SU-DHL-6 (cell line): ENCODE data around the gene PGF.

Experiments
- CTCF ChIP-seq: fragments of 200-600 bp; sonication (generic); IDR thresholded peaks from one replicate; pipeline ENCODE4 v1.5.1; 2017; ENCODE audit warnings: antibody characterized with exemption, mild to moderate bottlenecking, low read length, moderate library complexity; ENCODE audit not compliant: insufficient read depth, poor library complexity, severe bottlenecking
- EZH2phosphoT487 ChIP-seq: fragments of 200-600 bp; sonication (generic), shearing (Covaris generic); conservative IDR thresholded peaks from 2 replicates; pipeline ENCODE4 v1.6.1; 2018; ENCODE audit warnings: mild to moderate bottlenecking, antibody characterized with exemption, low read length, moderate library complexity, mixed read lengths

GRCh38 chr14:74898694-74899093 lies 56.7 kb downstream of the PGF start:
- TF ChIP-seq CTCF (no peak), EZH2phosphoT487 (no peak)
